Smooth muscle cell (in vitro differentiated cells): ENCODE data around the gene PRL. TPM values are rescaled to one million over a fixed set of nuclear protein-coding genes. Genes with fewer than 3 reads are reported as not detected.

ENCODE experiments used
- DNase-seq: peaks from one replicate; lab custom pipeline; 2025; ENCODE audit not compliant: unreplicated experiment; lab: John Stamatoyannopoulos, UW
- H2AFZ ChIP-seq: fragments of 200-600 bp; sonication (generic); 2 replicates; pipeline ENCODE4 v1.6.0; 2016; ENCODE audit warnings: antibody characterized with exemption, low read depth, mild to moderate bottlenecking
- H3F3A ChIP-seq: fragments of 200-600 bp; sonication (generic); 2 replicates; pipeline ENCODE4 v1.6.0; 2017; ENCODE audit warnings: antibody characterized with exemption, low read depth
- H3K27ac ChIP-seq: fragments of 200-600 bp; sonication (generic); 2 replicates; pipeline ENCODE4 v1.5.1; 2016; ENCODE audit warnings: low read depth, mild to moderate bottlenecking
- H3K27me3 ChIP-seq: fragments of 200-600 bp; sonication (generic); 2 replicates; pipeline ENCODE4 v1.6.1; 2016; ENCODE audit warnings: low read depth, mild to moderate bottlenecking
- H3K36me3 ChIP-seq: fragments of 200-600 bp; sonication (generic); 2 replicates; pipeline ENCODE4 v1.5.1; 2016; ENCODE audit warnings: low read depth
- H3K4me1 ChIP-seq: fragments of 200-600 bp; sonication (generic); 2 replicates; pipeline ENCODE4 v1.5.1; 2016; ENCODE audit warnings: low read depth
- H3K4me2 ChIP-seq: fragments of 200-600 bp; sonication (generic); 2 replicates; pipeline ENCODE4 v1.6.0; 2016; ENCODE audit warnings: mild to moderate bottlenecking
- H3K4me3 ChIP-seq: fragments of 200-600 bp; sonication (generic); 2 replicates; pipeline ENCODE4 v1.5.1; 2016; ENCODE audit warnings: mild to moderate bottlenecking
- H3K79me2 ChIP-seq: fragments of 200-600 bp; sonication (generic); 2 replicates; pipeline ENCODE4 v1.6.0; 2016; ENCODE audit warnings: low read depth, mild to moderate bottlenecking
- H3K9ac ChIP-seq: fragments of 200-600 bp; sonication (generic); 2 replicates; pipeline ENCODE4 v1.6.0; 2016; ENCODE audit warnings: low read depth
- H3K9me3 ChIP-seq: fragments of 200-600 bp; sonication (generic); replicated peaks from 2 replicates; pipeline ENCODE4 v1.5.1; 2016; ENCODE audit warnings: low read depth
- H4K20me1 ChIP-seq: fragments of 200-600 bp; sonication (generic); 2 replicates; pipeline ENCODE4 v1.6.0; 2016; ENCODE audit warnings: low read depth
- WGBS: methylation state at CpG from one replicate; pipeline ENCODE4 v1.1.7; 2016; ENCODE audit warnings: low lambda C conversion rate; 5-methylcytosine and 5-hydroxymethylcytosine counted together
- polyA plus RNA-seq: library from polyadenylated mRNA; unstranded; fragments of >200 nt; fragmentation: Nextera tagmentation; extraction: Ambion mirVana; gene quantifications from 2 replicates; pipeline ENCODE4 v1.2.1, GENCODE V29; 2016
- total RNA-seq: library from RNA; depleted of rRNA; stranded (reverse); fragments of >200 nt; gene quantifications from 2 replicates; pipeline ENCODE4 v1.2.3, GENCODE V29; 2014
- TF ChIP-seq, protein P1 (sequence below): fragments of 200-600 bp; sonication (generic); IDR thresholded peaks from 2 replicates; pipeline ENCODE4 v1.5.1; 2017; ENCODE audit warnings: borderline replicate concordance, mild to moderate bottlenecking, antibody characterized with exemption; ENCODE audit not compliant: insufficient read depth, poor library complexity, severe bottlenecking

PRL gene
- total and polyA plus RNA-seq, 2 experiments from 2014 or later, result 0.26 TPM; not detected in 1

- Histone ChIP-seq H3K27me3 (no peaks in the 10 kb centered on the region), H4K20me1 (no peaks in the 10 kb centered on the region), H3K9me3 (no peaks in the 10 kb centered on the region), H3K79me2 (no peaks in the 10 kb centered on the region), H3K4me2 (peak overlapping the region; percentile 6), H3K9ac (no peak overlapping the region), H3K4me1 (peaks cover 6% of the 10 kb centered on the region), H3K36me3 (no peaks in the 10 kb centered on the region), H2AFZ (no peak overlapping the region), H3K27ac (no peak overlapping the region), H3K4me3 (no peak overlapping the region), H3F3A (no peaks in the 10 kb centered on the region)
- WGBS, result 44% methylated on average over 4 of the region's 4 CpGs
- TF ChIP-seq, protein P1, sequence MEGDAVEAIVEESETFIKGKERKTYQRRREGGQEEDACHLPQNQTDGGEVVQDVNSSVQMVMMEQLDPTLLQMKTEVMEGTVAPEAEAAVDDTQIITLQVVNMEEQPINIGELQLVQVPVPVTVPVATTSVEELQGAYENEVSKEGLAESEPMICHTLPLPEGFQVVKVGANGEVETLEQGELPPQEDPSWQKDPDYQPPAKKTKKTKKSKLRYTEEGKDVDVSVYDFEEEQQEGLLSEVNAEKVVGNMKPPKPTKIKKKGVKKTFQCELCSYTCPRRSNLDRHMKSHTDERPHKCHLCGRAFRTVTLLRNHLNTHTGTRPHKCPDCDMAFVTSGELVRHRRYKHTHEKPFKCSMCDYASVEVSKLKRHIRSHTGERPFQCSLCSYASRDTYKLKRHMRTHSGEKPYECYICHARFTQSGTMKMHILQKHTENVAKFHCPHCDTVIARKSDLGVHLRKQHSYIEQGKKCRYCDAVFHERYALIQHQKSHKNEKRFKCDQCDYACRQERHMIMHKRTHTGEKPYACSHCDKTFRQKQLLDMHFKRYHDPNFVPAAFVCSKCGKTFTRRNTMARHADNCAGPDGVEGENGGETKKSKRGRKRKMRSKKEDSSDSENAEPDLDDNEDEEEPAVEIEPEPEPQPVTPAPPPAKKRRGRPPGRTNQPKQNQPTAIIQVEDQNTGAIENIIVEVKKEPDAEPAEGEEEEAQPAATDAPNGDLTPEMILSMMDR, result no peak
- no peak for DNase-seq
Observed at GRCh38 chr6:22332711-22333110, 35.9 kb upstream of the PRL start.

GRCh38 chr6:22332216-22332615 lies 35.4 kb upstream of the PRL start:
- DNase-seq, result no peak
- no peak overlapping the region for H3K9ac ChIP-seq
- H3K9me3 ChIP-seq, result no peaks in the 10 kb centered on the region
- H3K79me2 ChIP-seq, result no peaks in the 10 kb centered on the region
- H4K20me1 ChIP-seq, result no peaks in the 10 kb centered on the region
- no peak overlapping the region for H3K4me3 ChIP-seq
- H3K36me3 ChIP-seq, result no peaks in the 10 kb centered on the region
- no peak overlapping the region for H3K4me2 ChIP-seq
- TF ChIP-seq, protein P1, result no peak
- H3K27ac ChIP-seq, result no peak overlapping the region
- no peaks in the 10 kb centered on the region for H3K27me3 ChIP-seq
- H3K4me1 ChIP-seq, result peaks cover 6% of the 10 kb centered on the region
- no peaks in the 10 kb centered on the region for H3F3A ChIP-seq
- no peak overlapping the region for H2AFZ ChIP-seq
- 97% methylated on average over 2 of the region's 2 CpGs for WGBS

DNA sequence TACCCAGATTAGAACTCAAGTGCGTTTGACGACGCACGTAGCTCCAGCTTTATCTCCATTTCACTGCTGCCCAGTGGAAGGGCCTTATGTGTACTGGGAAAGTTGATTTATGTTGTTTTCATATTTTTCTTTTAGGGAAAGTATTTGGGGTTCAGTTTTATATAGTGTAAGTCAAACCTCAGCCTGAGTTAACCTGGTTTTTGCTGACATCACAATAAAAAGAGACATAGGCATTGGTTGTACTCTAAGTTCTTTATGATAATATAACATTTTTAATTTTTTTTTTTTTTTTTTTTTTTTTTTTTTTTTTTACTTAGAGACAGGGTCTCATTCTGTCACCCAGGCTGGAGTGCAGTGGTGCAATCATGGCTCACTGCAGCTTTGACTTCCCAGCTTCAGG lies 34.1 kb upstream of the PRL start:
- 99% methylated on average over 4 of the region's 4 CpGs for WGBS
- no peak for DNase-seq
- H3K9ac ChIP-seq, result no peak overlapping the region
- no peaks in the 10 kb centered on the region for H3K36me3 ChIP-seq
- H3F3A ChIP-seq, result no peaks in the 10 kb centered on the region
- H3K4me3 ChIP-seq, result no peak overlapping the region
- no peak overlapping the region for H3K4me2 ChIP-seq
- H4K20me1 ChIP-seq, result no peaks in the 10 kb centered on the region
- no peaks in the 10 kb centered on the region for H3K79me2 ChIP-seq
- H3K9me3 ChIP-seq, result no peaks in the 10 kb centered on the region
- H3K27me3 ChIP-seq, result no peaks in the 10 kb centered on the region
- H2AFZ ChIP-seq, result no peak overlapping the region
- TF ChIP-seq, protein P1, result no peak
- peaks cover 6% of the 10 kb centered on the region for H3K4me1 ChIP-seq
- H3K27ac ChIP-seq, result no peak overlapping the region

GRCh38 chr6:22328474-22328873 lies 31.6 kb upstream of the PRL start:
- H4K20me1 ChIP-seq, result no peaks in the 10 kb centered on the region
- DNase-seq, result no peak
- H3K27me3 ChIP-seq, result no peaks in the 10 kb centered on the region
- no peak overlapping the region for H3K27ac ChIP-seq
- no peaks in the 10 kb centered on the region for H3F3A ChIP-seq
- H3K79me2 ChIP-seq, result no peaks in the 10 kb centered on the region
- no peak overlapping the region for H3K4me3 ChIP-seq
- peak overlapping the region; percentile 42 for H2AFZ ChIP-seq
- H3K36me3 ChIP-seq, result no peaks in the 10 kb centered on the region
- no peaks in the 10 kb centered on the region for H3K9me3 ChIP-seq
- TF ChIP-seq, protein P1, result no peak
- H3K4me2 ChIP-seq, result no peak overlapping the region
- WGBS, result 72% methylated on average over 5 of the region's 5 CpGs
- no peak overlapping the region for H3K9ac ChIP-seq
- no peaks in the 10 kb centered on the region for H3K4me1 ChIP-seq
